Measurements from ENCODE around the gene PFKP. TPM values are rescaled to one million over a fixed set of nuclear protein-coding genes. Genes with fewer than 3 reads are reported as not detected.

PFKP gene
- total RNA-seq, 1 experiment from 2014 or later: 232 TPM

DNA sequence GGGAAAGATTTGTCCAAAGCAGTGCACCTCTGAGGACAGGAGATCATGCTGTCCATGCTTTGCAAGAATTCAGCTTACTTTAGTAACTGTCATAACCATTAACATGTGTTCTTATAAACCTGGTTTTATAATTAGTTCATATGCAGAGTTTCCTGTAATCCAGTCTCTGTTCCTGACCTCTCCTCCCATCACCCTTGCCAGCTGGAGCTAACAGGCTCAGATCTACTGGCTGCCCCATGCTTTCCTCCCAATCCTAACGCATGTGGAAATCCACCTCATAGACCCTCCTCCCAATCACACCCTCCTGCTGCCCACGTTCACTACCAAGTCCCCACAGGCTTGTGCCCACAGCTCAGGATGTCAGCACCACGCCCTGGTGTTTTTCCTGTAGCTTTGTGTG, 45.3 kb upstream of the PFKP start:
- no TSS peak for BruUV-seq (replicated peaks)
- ATAC-seq (no peak), DNase-seq (ENCODE audit: low read depth, low spot score) (no peak)
- intact Hi-C loops (cut with micrococcal nuclease; ENCODE audit: unreplicated experiment) (no loop called here), in situ Hi-C loops (cut with HindIII; ENCODE audit: low pct_unique_long_range_greater_than_20kb, low sequenced_read_pairs) (no loop called here)
- POLR2A ChIA-PET: no interaction called here
- TF ChIP-seq TCF7L2 (IDR thresholded peaks at IDR 0.05; ENCODE audit: low read depth, low read length): no peak
- no peak for TF ChIP-seq POLR2AphosphoS5 (IDR thresholded peaks at IDR 0.05; ENCODE audit: low read depth, low read length)
- TF ChIP-seq, protein P1, sequence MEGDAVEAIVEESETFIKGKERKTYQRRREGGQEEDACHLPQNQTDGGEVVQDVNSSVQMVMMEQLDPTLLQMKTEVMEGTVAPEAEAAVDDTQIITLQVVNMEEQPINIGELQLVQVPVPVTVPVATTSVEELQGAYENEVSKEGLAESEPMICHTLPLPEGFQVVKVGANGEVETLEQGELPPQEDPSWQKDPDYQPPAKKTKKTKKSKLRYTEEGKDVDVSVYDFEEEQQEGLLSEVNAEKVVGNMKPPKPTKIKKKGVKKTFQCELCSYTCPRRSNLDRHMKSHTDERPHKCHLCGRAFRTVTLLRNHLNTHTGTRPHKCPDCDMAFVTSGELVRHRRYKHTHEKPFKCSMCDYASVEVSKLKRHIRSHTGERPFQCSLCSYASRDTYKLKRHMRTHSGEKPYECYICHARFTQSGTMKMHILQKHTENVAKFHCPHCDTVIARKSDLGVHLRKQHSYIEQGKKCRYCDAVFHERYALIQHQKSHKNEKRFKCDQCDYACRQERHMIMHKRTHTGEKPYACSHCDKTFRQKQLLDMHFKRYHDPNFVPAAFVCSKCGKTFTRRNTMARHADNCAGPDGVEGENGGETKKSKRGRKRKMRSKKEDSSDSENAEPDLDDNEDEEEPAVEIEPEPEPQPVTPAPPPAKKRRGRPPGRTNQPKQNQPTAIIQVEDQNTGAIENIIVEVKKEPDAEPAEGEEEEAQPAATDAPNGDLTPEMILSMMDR (IDR thresholded peaks at IDR 0.05): no peak
- TF ChIP-seq, protein P2, sequence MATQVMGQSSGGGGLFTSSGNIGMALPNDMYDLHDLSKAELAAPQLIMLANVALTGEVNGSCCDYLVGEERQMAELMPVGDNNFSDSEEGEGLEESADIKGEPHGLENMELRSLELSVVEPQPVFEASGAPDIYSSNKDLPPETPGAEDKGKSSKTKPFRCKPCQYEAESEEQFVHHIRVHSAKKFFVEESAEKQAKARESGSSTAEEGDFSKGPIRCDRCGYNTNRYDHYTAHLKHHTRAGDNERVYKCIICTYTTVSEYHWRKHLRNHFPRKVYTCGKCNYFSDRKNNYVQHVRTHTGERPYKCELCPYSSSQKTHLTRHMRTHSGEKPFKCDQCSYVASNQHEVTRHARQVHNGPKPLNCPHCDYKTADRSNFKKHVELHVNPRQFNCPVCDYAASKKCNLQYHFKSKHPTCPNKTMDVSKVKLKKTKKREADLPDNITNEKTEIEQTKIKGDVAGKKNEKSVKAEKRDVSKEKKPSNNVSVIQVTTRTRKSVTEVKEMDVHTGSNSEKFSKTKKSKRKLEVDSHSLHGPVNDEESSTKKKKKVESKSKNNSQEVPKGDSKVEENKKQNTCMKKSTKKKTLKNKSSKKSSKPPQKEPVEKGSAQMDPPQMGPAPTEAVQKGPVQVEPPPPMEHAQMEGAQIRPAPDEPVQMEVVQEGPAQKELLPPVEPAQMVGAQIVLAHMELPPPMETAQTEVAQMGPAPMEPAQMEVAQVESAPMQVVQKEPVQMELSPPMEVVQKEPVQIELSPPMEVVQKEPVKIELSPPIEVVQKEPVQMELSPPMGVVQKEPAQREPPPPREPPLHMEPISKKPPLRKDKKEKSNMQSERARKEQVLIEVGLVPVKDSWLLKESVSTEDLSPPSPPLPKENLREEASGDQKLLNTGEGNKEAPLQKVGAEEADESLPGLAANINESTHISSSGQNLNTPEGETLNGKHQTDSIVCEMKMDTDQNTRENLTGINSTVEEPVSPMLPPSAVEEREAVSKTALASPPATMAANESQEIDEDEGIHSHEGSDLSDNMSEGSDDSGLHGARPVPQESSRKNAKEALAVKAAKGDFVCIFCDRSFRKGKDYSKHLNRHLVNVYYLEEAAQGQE (IDR thresholded peaks at IDR 0.05; ENCODE audit: insufficient read depth in 1 of 2, low read depth in 2 of 2, low read length in 1 of 2): no peak
- no peak for TF ChIP-seq SIN3A (IDR thresholded peaks at IDR 0.05; ENCODE audit: borderline replicate concordance, insufficient read depth, low read depth, low read length)
- H3K4me3 ChIP-seq (ENCODE audit: low read depth in 2 of 2, low read length in 2 of 2): no peak overlapping the region
- H3K27ac ChIP-seq (ENCODE audit: low read length): no peak overlapping the region
- no peaks in the 10 kb centered on the region for H3K9me3 ChIP-seq (ENCODE audit: control insufficient read depth, insufficient read depth, low read depth, low read length)
- no peaks in the 10 kb centered on the region for H3K36me3 ChIP-seq (ENCODE audit: control insufficient read depth, insufficient read depth, low read length)
- H3K4me1 ChIP-seq (ENCODE audit: control insufficient read depth, insufficient read depth, low read length): no peaks in the 10 kb centered on the region
- H3K27me3 ChIP-seq (ENCODE audit: control insufficient read depth, insufficient read depth, low read length): peaks cover 6% of the 10 kb centered on the region
- CTCF ChIA-PET: no interaction called here

DNA sequence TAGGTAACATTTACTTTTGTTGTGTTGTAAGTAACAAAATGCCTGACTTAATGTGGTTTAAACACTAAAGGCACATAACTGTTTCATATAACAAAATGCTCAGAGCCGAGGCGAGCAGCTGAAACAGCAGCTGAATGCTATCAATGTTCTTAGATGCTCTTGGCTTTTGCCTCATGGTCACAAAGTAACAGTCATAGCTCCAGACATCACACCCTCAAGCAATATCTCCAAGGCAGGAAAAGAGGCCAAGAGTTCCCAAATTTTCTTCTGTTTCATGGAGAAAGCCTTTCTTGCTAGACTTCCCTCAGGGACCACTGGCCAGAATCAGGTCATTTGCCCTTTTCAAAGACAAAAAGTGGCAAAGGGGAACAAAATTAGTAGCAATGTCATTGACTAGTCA, 43.5 kb upstream of the PFKP start:
- no TSS peak for BruUV-seq (replicated peaks)
- Histone ChIP-seq H3K4me3 (ENCODE audit: low read depth in 2 of 2, low read length in 2 of 2) (no peak overlapping the region), H3K36me3 (ENCODE audit: control insufficient read depth, insufficient read depth, low read length) (no peaks in the 10 kb centered on the region), H3K27me3 (ENCODE audit: control insufficient read depth, insufficient read depth, low read length) (peaks cover 4% of the 10 kb centered on the region), H3K9me3 (ENCODE audit: control insufficient read depth, insufficient read depth, low read depth, low read length) (no peaks in the 10 kb centered on the region), H3K4me1 (ENCODE audit: control insufficient read depth, insufficient read depth, low read length) (no peaks in the 10 kb centered on the region), H3K27ac (ENCODE audit: low read length) (no peak overlapping the region)
- DNase-seq (ENCODE audit: low read depth, low spot score) (no peak), ATAC-seq (no peak)
- TF ChIP-seq, protein P2 (IDR thresholded peaks at IDR 0.05; ENCODE audit: insufficient read depth in 1 of 2, low read depth in 2 of 2, low read length in 1 of 2): no peak
- no peak for TF ChIP-seq TCF7L2 (IDR thresholded peaks at IDR 0.05; ENCODE audit: low read depth, low read length)
- TF ChIP-seq, protein P1 (IDR thresholded peaks at IDR 0.05): no peak
- TF ChIP-seq SIN3A (IDR thresholded peaks at IDR 0.05; ENCODE audit: borderline replicate concordance, insufficient read depth, low read depth, low read length): no peak
- TF ChIP-seq POLR2AphosphoS5 (IDR thresholded peaks at IDR 0.05; ENCODE audit: low read depth, low read length): no peak
- in situ Hi-C loops (cut with HindIII; ENCODE audit: low pct_unique_long_range_greater_than_20kb, low sequenced_read_pairs): no loop called here
- ChIA-PET POLR2A (no interaction called here), CTCF (no interaction called here)
- intact Hi-C loops (cut with micrococcal nuclease; ENCODE audit: unreplicated experiment): no loop called here
